Nephron (organoid): ENCODE data around the gene MAP1B.

Source experiments
- H3K27ac Mint-ChIP-seq, 3 experiments: 2 replicates each; pipeline ENCODE4 v1.8.0; 2020; ENCODE audit warnings: mixed read lengths in 3 of 3, mild to moderate bottlenecking in 2 of 3, moderate library complexity in 1 of 3
- H3K27me3 Mint-ChIP-seq: 2 replicates; pipeline ENCODE4 v1.8.0; 2021; ENCODE audit warnings: low read depth, mild to moderate bottlenecking, moderate library complexity, mixed read lengths
- H3K36me3 Mint-ChIP-seq: 2 replicates; pipeline ENCODE4 v1.8.0; 2020; ENCODE audit warnings: low read depth, mixed read lengths
- H3K4me1 Mint-ChIP-seq: 2 replicates; pipeline ENCODE4 v1.8.0; 2020; ENCODE audit warnings: mixed read lengths
- H3K4me3 Mint-ChIP-seq, 3 experiments: 2 replicates each; pipeline ENCODE4 v1.8.0; 2020; ENCODE audit warnings: mild to moderate bottlenecking in 3 of 3, mixed read lengths in 3 of 3, moderate library complexity in 2 of 3
- H3K9me3 Mint-ChIP-seq: 2 replicates; pipeline ENCODE4 v1.8.0; 2020; ENCODE audit warnings: mixed read lengths
- TF ChIP-seq, protein P1 (sequence below), 3 experiments: fragments of 200-600 bp; sonication (generic); IDR thresholded peaks; one replicate each; pipeline ENCODE4 v1.5.0; 2021; ENCODE audit warnings: antibody characterized with exemption in 3 of 3; ENCODE audit not compliant: unreplicated experiment in 3 of 3

Gene MAP1B

DNA sequence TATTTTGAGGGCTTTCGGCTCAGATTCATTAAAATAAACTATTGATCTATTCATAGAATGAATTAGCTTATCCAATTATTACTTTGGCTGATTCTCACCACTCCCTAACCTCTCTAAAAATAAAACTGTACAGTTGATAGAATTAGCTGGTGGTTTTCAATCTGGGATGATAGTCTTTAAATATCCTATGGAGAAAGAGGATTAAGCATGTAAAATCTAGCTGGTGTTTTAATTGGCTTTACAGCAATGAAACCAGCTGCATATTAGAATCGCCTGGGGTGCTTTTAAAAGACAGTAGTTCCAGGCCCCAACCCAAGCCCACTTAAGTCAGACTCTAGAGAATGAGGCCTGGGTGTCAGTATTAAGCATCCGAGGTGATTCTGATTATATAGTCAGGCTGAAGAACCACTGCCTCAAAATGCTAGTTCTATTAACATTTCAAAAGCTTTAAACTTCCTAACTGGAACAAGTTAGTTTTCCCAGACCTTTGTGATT lies 95.1 kb downstream of the MAP1B start:
- TF ChIP-seq, protein P1, sequence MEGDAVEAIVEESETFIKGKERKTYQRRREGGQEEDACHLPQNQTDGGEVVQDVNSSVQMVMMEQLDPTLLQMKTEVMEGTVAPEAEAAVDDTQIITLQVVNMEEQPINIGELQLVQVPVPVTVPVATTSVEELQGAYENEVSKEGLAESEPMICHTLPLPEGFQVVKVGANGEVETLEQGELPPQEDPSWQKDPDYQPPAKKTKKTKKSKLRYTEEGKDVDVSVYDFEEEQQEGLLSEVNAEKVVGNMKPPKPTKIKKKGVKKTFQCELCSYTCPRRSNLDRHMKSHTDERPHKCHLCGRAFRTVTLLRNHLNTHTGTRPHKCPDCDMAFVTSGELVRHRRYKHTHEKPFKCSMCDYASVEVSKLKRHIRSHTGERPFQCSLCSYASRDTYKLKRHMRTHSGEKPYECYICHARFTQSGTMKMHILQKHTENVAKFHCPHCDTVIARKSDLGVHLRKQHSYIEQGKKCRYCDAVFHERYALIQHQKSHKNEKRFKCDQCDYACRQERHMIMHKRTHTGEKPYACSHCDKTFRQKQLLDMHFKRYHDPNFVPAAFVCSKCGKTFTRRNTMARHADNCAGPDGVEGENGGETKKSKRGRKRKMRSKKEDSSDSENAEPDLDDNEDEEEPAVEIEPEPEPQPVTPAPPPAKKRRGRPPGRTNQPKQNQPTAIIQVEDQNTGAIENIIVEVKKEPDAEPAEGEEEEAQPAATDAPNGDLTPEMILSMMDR (IDR thresholded peaks at IDR 0.05; ENCODE audit: unreplicated experiment in 3 of 3) = no peak
- no peak overlapping the region for H3K27ac Mint-ChIP-seq
- H3K9me3 Mint-ChIP-seq = peaks cover 6% of the 10 kb centered on the region
- H3K4me1 Mint-ChIP-seq = no peaks in the 10 kb centered on the region
- no peak overlapping the region for H3K4me3 Mint-ChIP-seq
- H3K36me3 Mint-ChIP-seq = peaks cover 69% of the 10 kb centered on the region
- no peaks in the 10 kb centered on the region for H3K27me3 Mint-ChIP-seq

DNA sequence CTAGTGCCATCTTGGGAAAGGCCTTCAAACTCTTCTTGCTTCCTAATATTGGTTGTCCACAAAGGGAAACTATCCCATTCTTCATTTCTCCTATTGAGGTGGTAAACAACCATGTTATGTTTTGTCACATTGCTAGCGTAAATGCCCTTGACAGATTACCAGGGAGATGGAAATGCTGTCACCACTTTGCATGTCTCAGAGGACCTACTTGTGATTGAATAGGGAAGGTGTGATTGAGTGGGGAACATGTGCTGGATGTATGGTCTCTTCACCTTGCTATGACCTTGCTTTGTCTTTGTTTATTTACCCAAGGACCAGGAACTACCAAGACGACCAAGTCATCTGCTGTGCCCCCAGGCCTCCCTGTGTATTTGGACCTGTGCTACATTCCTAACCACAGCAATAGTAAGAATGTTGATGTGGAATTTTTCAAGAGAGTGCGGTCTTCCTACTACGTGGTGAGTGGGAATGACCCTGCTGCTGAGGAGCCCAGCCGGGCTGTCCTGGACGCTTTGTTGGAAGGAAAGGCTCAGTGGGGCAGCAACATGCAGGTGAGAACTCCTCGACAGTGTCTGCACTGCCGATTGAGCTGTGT lies 96.1 kb downstream of the MAP1B start:
- H3K27me3 Mint-ChIP-seq = no peaks in the 10 kb centered on the region
- peaks cover under 1% of the 10 kb centered on the region for H3K9me3 Mint-ChIP-seq
- H3K27ac Mint-ChIP-seq = no peak overlapping the region
- TF ChIP-seq, protein P1 (IDR thresholded peaks at IDR 0.05; ENCODE audit: unreplicated experiment in 3 of 3) = no peak
- H3K4me3 Mint-ChIP-seq = no peak overlapping the region
- no peaks in the 10 kb centered on the region for H3K4me1 Mint-ChIP-seq
- peaks cover 66% of the 10 kb centered on the region for H3K36me3 Mint-ChIP-seq

DNA sequence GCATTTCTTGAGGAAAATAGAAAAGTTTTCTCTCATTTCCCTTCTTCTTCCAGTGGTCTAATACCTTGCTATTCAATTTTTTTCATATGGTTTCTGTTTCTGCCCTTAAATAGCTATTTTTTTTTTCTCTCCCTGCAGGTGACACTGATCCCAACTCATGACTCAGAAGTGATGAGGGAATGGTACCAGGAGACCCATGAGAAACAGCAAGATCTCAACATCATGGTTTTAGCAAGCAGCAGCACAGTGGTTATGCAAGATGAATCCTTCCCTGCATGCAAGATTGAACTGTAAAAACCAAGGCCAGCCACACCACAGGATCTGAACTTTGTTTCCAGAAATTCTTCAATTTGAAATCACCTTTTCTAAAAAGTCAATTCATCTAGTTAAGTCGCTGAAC lies 97.7 kb downstream of the MAP1B start:
- Mint-ChIP-seq H3K4me3 (no peak overlapping the region), H3K4me1 (peaks cover 4% of the 10 kb centered on the region), H3K27me3 (no peaks in the 10 kb centered on the region)

DNA sequence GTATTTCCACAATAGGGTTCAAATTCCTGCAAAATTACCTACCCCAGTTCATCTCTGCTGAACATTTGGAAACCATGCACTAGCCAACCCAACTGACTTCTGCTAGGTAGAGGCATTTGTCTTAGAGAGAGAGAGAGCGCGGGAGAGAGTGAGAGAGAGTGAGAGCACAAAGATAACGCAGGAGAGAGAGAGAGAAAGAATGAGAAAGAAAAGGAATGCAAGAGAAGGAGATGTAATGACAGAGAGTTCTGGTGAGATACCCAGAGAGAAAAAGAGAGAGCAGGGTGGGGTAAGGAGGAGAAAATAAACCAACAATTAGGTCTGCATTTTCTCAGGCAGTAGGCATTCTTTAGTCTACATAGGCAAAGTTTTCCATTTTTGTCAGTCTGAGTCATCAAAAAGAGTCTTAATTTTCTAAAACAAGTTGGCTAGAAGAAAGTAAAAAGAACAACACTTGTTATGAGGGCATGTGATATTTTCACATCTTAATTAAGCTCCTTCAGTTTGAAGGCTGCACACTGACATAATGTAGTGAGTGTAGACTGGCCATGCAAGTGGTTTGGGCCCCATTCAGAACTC lies 98.2 kb downstream of the MAP1B start:
- TF ChIP-seq, protein P1 (IDR thresholded peaks at IDR 0.05; ENCODE audit: unreplicated experiment in 3 of 3) = no peak
- peaks cover 48% of the 10 kb centered on the region for H3K36me3 Mint-ChIP-seq
- no peak overlapping the region for H3K4me3 Mint-ChIP-seq
- H3K27ac Mint-ChIP-seq = no peak overlapping the region
- peaks cover 4% of the 10 kb centered on the region for H3K4me1 Mint-ChIP-seq
- no peaks in the 10 kb centered on the region for H3K27me3 Mint-ChIP-seq
- no peaks in the 10 kb centered on the region for H3K9me3 Mint-ChIP-seq

More for the DNA sequence above, 97.7 kb downstream of the MAP1B start:
- no peaks in the 10 kb centered on the region for H3K9me3 Mint-ChIP-seq
- no peak overlapping the region for H3K27ac Mint-ChIP-seq
- TF ChIP-seq, protein P1 (IDR thresholded peaks at IDR 0.05; ENCODE audit: unreplicated experiment in 3 of 3) = no peak
- peaks cover 54% of the 10 kb centered on the region for H3K36me3 Mint-ChIP-seq

DNA sequence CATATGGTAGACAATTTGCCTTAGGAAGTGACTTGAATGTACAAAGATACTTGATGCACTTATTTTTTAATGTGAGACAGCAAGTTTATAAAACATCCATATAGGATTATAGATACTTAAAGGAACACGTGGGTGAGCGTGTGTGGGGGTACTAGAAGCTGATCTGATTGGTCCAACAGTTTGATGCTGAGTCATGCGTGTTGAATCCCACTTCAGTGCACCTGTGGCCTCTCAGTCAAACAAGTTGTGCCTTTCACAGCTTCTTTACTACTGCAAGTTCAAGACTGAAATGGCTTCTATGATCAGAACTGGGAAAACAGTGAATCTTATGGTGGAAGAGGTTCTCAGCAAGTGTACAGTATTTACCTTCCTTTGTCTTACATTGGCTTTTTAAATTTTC lies 98.9 kb downstream of the MAP1B start:
- H3K27ac Mint-ChIP-seq = no peak overlapping the region
- H3K9me3 Mint-ChIP-seq = no peaks in the 10 kb centered on the region
- peaks cover 45% of the 10 kb centered on the region for H3K36me3 Mint-ChIP-seq
- H3K4me3 Mint-ChIP-seq = no peak overlapping the region
- H3K27me3 Mint-ChIP-seq = no peaks in the 10 kb centered on the region
- H3K4me1 Mint-ChIP-seq = peaks cover 6% of the 10 kb centered on the region
- TF ChIP-seq, protein P1 (IDR thresholded peaks at IDR 0.05; ENCODE audit: unreplicated experiment in 3 of 3) = no peak

DNA sequence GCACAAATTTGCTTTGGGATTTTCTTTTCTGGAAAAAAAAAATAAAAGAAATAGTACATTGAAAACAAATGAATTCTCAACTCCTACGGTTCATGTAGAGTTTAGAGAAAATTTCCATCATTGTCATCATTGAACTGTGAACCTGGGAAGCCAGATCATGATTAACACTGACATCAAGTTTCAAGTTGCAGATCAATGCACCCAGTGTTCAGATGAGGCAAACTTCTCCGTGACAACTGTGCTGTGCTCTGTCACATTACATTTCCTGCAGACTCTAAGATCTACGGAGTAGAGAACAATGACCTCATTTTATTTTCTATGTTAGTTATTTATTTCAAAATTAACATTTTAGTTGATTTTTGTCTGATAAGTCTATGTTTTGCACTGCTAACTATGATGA lies 99.7 kb downstream of the MAP1B start:
- H3K27me3 Mint-ChIP-seq = no peaks in the 10 kb centered on the region
- no peaks in the 10 kb centered on the region for H3K9me3 Mint-ChIP-seq
- H3K36me3 Mint-ChIP-seq = peaks cover 45% of the 10 kb centered on the region
- no peak overlapping the region for H3K4me3 Mint-ChIP-seq
- peaks cover 10% of the 10 kb centered on the region for H3K4me1 Mint-ChIP-seq
- TF ChIP-seq, protein P1 (IDR thresholded peaks at IDR 0.05; ENCODE audit: unreplicated experiment in 3 of 3) = no peak
- no peak overlapping the region for H3K27ac Mint-ChIP-seq
